Middle frontal gyrus (tissue), 1 donor: ENCODE measurements around the gene PTPMT1.
A peak's percentile ranks its signal among the peaks of the same experiment; 100 is the strongest.
"Not testable (repeated sequence)": the region's sequence is repeated elsewhere in the genome, so short reads cannot be mapped to it uniquely, and the experiment has no call there.

ENCODE experiments used
- DNase-seq: peaks from one replicate; pipeline ENCODE4 v3.0.0-alpha.2; 2015; ENCODE audit warnings: low spot score; ENCODE audit errors: extremely low spot score

PTPMT1 gene, protein sequence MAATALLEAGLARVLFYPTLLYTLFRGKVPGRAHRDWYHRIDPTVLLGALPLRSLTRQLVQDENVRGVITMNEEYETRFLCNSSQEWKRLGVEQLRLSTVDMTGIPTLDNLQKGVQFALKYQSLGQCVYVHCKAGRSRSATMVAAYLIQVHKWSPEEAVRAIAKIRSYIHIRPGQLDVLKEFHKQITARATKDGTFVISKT

DNA sequence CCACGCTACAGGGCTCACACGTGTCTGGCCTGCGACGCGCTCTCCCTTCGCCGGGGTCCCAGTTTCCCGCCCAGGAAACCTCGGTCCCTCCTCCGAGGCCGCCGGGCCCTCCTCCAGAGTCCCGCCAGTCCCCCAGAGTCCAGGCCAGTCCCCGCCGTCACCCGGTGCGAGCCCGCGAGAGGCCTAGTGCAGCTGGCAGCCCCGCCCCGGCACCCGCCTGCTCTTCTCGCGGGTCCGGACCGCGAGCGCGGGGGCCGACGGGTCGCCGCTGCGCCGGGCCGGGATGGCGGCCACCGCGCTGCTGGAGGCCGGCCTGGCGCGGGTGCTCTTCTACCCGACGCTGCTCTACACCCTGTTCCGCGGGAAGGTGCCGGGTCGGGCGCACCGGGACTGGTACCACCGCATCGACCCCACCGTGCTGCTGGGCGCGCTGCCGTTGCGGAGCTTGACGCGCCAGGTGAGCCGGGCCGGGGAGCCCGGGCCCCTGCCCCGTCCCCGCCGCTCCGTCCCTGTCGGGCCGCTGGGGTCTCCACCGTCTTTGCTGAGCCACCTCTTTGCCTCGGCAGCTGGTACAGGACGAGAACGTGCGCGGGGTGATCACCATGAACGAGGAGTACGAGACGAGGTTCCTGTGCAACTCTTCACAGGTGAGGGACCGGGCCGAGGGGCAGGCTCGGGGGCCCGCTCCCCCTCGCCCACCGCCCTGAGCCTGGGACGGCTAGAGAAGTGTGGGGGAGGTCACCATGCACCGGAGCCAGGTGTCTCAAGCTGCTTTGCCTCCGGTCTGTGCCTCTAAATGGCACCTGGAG is at the start of gene PTPMT1:
Gene PTPMT1, plus strand, starts transcription at position 260 of the 809 bp plus-strand sequence. Its CDS starts 24 bp downstream, at position 284.
- DNase-seq: no peak

DNA sequence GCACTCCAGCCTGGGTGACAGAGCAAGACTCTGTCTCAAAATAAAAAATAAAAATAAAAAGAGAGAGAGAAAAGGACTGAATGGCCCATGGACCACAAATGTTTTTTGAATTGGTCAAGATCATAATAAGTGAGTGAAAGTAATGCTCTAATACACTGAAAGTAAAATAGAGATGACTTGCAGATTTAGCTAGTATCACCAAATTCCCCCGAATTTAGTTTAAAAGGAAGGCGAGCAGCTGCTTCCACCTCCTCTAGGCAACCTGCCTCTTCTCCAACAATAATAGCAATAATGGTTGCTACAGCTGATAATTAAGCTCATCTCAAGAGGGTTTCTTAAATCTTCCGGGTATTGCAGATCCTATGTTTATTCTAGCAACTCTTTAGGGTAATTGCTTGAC is 49.2 kb upstream of the PTPMT1 start:
- no peak for DNase-seq

DNA sequence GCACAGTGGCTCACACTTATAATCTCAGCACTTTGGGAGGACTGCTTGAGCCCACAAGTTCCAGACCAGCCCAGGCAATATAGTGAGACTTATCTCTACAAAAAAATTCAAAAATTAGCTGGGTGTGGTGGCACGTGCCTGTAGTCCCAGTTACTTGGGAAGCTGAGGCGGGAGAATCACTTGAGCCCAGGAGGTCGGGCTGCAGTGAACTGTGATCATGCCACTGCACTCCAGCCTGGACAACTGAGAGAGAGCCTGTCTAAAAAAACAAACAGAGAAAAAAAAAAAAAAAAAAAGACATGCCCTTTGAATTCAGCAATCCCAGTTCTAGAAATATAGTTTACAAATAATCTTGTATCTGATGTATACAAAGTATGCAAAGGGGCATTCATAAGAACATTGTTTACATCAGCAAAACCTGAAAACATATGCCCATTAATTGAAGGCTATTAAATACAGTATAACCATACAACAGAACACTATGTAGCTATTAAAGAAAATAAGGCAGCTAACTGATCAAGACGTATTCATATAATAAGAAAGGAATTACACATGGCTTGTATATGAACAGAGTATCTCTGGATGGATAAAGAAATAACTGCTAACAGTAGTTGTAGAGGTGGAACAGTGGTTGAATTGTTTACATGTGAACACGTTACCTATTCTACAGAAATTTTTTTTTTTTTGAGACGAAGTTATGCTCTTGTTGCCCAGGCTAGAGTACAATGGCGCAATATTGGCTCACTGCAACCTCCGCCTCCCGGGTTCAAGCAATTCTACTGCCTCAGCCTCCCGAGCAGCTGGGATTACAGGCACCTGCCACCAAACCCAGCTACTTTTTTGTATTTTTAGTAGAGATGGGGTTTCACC is 48.2 kb upstream of the PTPMT1 start:
- DNase-seq: no peak

DNA sequence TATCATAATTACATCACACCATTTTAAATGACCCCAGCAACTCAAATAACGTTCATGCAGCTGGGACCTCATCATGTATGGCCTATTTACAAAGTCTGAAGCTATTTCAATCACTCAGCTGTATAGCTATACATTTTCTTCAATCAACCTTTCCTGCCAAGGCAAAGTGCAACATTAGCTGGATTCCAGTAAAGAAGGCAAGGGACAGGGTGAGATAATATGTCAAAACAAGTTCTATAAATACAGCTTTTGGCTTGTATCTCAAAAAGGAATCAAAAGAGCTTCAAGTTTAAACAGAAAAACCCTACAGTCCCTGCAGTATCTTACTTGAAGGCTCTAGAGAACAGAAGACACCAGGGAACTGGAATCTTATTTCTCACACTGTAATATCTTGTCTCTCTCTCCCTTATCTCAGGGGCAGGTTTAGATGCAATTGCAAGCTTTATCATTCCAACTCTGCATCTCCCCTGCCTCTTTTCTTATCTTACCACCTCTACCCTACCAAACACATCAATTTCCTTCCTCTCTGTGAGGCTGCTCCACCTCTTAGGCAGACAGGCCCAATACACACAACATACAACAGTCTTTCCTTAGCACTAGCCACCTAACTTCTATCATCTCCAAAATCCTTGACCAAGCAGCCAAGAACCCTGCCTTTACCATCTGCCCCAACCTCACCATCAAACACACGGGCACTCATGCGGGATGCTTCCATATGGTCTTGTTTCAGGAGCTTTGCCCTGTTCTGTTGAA is 47.0 kb upstream of the PTPMT1 start:
- DNase-seq: no peak

DNA sequence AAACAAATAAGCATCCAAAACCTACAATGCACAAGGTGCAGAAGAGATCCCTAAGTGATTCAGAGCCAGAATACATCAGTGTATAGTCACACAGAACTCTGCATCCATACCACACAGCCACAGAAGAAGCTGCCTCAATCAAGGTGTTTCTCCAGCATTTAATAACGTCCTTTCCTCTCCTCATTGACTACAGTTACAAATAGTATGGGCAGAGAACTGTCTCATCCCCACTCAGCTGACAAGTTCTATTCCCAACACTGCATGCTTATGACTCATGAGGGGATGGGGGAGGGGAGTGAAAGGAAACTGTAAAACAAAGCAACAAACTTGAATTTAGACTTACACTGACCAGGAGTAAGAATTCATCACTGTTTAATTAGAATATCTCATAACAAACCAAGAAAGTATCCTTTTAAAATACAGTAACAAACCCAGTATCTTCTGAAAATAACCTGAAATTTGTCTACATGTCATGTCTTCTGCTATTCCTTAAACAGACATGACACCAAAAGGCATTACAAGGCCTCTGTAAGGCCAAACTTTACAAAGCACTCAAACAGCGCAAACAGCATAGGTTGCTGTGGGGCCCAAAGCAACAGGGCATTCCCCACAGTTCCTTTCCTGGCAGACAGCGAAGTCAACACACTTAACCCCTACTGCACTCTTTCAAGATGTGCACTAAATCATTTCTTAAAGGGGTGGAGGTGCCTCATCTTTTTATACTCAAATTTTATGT is 41.7 kb upstream of the PTPMT1 start:
- DNase-seq: no peak

DNA sequence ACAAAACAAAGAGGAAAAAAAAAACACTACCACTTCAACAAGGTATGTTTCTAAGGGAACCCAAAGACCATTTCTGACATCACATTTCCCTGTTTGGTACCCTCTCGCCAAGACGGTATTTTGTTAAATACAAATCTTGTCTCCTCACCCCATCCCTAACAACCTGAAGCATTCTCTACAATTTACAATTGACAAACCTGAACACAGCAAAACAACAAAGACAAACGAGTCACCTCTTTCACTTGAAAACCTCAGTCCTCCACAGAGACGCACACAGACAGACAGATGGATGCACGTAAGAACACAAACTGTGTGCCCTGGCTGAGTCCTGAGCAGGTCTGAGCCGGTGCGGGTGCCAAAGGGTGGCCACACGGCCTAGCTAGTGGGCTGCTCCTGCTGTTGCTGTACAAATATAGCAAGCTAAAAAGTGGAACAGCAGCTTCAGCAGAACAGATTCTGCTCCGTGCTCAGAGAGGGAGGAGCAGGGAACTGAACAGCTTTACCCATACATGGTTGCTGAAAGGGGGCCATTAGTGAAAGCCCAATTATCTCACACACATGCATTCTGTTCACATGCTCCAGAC is 41.0 kb upstream of the PTPMT1 start:
- peak; percentile 27 for DNase-seq

DNA sequence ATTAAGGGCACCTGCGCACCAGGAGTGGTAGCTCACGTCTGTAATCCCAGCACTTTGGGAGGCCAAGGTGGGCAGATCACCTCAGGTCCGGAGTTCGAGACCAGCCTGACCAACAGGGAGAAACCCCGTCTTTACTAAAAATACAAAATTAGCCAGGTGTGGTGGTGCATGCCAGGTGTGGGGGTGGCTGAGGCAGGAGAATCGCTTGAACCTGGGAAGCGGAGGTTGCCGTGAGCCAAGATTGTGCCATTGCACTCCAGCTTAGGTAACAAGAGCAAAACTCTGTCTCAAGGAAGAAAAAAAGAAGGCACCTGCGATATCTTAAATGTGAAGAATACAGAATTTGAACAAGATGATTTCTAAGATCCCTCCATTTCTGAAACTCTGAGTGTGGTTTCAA is 39.4 kb upstream of the PTPMT1 start:
- not testable (repeated sequence) for DNase-seq

DNA sequence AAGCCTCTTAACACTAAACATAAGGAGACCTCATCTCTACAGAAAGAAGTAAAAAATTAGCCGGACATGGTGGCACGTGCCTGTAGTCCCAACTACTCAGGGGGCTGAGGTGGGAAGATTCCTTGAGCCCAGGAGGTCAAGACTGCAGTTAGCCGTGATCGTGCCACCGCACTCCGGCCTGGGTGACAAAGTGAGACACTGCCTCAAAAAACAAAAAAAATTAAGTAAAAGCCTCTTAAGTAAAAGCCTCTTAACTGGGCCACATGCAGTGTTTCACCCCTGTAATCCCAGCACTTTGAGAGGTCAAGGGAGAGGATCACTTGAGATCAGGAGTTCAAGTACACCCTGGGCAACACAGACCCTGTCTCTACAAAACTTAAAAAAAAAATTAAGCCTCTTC is 38.2 kb upstream of the PTPMT1 start:
- DNase-seq: no peak

DNA sequence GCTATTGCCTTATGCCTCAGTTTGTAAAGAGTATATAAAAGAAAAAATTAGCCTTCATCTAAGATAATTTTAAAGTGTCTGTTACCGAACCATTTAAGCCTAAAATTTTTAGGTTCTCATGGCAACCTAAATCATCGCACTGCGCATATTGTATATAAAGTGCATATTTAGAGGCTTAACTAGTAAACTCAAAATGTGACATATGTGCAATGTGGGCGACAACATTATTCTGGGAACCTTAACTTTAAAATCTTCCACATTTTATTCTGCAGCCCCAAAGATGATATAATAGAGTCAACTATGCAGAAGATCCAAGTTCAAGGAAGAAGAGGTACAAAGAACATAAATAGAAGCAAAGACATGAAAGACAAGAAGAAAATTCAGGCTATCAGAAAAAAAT is 35.4 kb upstream of the PTPMT1 start:
- no peak for DNase-seq

DNA sequence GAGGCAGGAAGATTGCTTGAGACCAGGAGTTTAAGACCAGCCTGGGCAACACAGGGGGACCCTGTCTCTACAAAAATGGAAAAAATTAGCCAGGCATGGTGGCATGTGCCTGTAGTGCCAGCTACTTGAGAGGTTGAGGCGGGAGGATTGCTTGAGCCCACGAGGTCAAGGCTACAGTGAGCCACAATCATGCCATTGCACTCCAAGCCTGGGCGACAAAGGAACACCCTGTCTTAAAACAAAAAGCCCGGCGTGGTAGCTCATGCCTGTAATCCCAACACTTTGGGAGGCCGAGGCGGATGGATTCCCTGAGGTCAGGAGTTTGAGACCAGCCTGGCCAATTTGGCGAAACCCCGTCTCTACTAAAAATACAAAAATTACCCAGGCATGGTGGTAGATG is 34.7 kb upstream of the PTPMT1 start:
- not testable (repeated sequence) for DNase-seq

DNA sequence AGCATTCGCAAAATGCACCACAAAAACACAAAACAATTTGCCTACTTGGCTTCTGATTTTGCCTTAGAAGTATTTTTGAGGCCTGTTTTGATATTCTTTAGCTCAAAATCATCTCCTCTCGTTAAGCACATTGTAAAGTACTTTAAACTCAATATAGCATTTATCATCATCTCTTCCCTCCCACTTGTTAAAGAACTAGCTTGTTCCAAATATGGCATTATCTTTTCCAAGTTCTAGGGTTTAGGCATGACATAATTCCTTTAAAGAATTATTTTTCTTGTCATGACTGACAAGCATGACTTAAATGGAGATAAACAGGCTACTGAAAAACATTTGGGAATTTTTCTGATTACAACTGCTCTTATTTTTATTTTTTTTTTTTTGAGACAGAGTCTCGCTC is 33.7 kb upstream of the PTPMT1 start:
- no peak for DNase-seq

DNA sequence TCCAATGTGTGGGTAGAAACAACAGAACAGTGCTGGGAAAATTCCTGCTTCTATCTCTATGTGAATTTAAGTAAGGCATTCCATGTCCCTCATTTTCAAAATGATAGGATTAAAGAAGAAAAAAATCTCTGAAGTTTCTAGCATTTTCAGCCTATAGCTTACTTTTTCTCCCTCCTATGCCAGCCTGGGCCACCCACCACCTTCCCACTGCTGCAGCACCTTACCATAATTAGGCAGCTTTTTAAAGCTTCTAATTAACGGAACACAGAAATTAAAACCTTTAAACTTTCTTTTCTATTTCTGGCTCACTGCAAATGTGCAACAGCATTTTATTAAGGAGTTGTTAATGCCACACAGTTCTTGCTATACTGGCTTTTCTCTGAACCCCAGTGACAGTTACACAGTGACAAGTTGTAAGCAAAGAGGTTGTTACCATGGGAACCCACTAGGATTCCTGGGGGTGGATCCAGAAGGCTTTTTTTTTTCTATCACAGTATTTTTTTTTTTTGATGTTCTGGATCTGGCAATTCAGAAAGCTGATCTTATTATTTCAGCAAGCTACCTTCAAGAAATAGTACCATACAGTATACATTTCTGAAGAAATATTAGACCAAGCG is 32.7 kb upstream of the PTPMT1 start:
- no peak for DNase-seq

DNA sequence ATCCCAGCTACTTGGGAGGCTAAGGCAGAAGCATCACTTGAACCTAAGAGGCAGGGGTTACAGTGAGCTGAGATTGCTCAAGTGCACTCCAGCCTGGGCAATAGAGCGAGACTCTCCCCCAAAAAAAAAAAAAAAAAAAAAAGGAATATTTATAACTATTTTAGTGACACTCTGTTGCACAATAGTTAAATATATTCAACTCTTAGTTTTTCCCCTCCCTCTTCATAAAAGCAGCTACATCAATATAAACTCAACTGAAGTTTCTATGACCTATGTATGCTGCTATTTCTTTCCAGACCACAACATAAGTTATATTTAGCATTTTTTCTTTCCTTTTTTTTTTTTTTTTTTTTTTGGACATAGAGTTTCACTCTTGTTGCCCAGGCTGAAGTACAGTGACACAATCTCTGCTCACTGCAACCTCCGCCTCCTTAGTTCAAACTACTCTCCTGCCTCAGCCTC is 31.7 kb upstream of the PTPMT1 start:
- DNase-seq: no peak

DNA sequence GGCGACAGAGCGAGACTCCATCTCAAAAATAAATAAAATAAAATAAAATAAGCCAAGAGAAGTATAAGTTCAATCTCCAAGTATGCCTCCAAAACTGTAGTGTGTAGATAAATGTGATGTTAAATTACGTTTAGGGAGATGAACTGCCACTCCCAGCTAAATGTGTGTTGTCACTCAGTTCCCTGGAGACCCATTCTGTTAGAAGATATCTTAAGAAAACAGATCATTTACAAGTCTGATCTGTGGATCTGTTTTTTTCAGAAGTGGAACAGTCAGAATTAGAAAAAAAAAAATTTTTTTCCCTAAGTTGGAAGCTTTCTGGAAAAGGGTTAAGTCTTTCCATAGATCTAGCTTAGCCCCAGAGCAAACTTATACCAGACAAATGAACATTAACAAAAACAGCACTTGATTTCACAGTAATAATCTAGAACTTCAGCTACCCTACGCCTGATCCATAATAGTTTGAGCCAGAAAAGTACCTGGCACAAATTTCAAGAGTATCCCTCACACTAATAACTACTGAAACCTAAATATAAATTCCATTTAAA is 30.6 kb upstream of the PTPMT1 start:
- no peak for DNase-seq

DNA sequence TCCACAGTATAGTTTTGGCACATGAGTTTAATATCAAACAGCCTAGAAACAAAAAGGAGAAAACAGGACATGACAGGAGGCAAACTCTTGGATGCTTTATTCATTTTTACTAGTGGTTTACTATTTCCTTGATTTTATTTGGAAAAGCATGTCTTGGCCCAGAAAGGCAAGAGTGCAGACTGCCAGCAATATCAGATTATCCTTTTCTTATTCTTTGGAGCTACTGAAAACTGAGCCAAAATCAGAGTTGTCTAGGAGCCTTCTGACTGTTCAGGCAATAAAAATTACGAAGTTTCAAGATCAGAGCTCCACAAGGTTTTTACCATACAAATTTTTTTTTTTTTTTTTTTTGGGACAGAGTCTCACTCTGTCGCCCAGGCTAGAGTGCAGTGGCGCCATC is 28.5 kb upstream of the PTPMT1 start:
- no peak for DNase-seq

DNA sequence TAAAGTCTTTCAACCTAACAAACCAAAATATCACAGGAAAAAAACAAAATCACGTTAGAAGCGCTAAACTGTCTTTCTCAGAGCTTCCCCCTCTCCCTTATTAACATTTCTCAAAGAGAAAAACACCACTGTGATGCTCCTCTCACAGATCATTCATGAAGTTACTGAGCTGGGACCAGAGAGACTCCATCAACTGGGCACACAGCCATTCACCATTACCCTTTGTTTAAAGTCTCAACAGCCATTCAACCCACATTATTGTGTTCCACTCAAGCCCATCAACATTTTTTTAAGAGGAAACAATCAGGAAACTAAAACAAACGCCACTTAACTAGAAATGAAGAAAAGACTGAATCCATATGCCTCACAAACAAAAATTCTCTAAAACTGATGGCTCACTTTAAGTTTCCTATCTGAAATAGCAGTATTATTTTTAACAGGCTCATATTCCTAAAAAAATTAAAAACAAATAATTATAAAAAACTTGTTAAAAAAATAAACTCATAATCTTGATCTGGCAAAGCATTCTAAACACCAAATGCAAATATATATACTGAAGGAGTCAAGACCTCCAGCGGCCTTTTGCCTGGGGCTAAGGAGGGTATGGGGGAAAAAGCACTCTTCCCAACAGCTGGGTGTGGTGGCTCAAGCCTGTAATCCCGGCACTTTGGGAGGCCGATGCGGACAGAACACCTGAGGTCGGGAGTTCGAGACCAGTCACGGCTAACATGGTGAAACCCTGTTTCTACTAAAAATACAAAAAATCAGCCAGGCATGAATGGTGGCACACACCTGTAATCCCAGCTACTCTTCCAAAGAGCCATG is 26.4 kb upstream of the PTPMT1 start:
- no peak for DNase-seq

DNA sequence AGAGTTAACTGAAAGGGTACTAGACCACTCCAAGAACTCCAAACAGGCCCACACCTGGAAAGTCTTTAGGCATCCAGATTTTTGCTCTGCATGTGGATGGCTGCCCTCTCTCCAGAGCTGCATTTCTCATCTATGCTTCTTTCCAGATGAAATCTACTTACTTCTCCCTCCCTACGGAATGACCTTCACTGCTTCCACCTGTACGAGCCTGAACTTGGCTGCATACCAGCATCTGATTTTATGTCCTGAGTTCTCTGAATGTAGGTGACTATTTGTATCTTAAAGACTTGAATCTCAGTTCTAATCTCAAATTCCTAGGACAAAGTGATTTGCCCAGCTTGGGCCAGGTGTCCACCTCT is 25.7 kb upstream of the PTPMT1 start:
- DNase-seq: no peak

DNA sequence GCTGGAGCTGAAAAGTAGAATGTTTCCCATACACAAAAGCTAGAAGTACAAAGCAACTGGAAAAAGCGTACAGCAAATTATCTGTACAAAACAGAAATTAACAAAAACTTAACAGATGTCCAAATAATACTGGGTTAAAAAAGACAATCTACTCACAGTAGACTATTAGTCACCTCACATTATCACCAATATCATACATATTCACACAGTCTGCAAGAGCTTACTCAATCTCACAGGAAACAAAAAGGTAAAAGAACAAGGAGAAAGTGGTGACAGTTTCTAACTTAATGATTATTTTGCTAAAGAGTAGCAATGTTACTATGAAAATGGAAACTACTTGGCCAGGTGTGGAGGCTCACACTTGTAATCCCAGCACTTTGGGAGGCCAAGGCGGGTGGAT is 24.3 kb upstream of the PTPMT1 start:
- no peak for DNase-seq

DNA sequence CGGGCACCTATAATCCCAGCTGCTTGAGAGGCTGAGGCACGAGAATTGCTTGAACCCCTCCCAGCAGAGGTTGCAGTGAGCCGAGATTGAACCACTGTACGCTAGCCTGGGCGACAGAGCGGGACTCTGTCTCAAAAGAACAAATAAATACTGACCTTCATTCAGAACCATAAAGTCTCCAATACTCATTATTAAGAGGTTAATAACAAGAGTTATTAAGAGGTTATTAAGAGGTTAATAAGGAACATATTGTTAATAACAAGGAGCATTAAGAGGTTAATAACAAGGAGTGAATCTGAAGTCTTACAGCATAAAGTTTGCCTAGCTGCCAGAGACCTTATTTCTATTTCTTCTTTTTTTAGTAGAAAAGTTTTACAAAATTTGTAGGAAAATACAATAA is 20.1 kb upstream of the PTPMT1 start:
- DNase-seq: no peak
